Sigmoid colon (tissue), 4 donors: ENCODE results near the gene AP5Z1.

Experiments used
- CTCF ChIP-seq, 4 experiments: fragments of 450-650 bp in 3 of 4; fragments of 200-600 bp in 1 of 4; IDR thresholded peaks; one replicate each; pipeline ENCODE4 v1.5.1; 2016 to 2019; ENCODE audit warnings: antibody characterized with exemption in 4 of 4, mild to moderate bottlenecking in 3 of 4, moderate library complexity in 2 of 4
- EP300 ChIP-seq, 4 donors: sonication (generic); formaldehyde crosslinking; IDR thresholded peaks; one replicate each; pipeline ENCODE4 v1.6.1; 2017; ENCODE audit warnings: antibody characterized with exemption in 4 of 4

- TF ChIP-seq CTCF (IDR thresholded peaks at IDR 0.05): no peak
- TF ChIP-seq EP300 (IDR thresholded peaks at IDR 0.05): no peak
Observed at GRCh38 chr7:4831723-4832495, 56.5 kb downstream of the AP5Z1 start.
